ENCODE measurements around the gene FGF4.

FGF4 gene

GRCh38 chr11:69726019-69726418 lies 49.1 kb downstream of the FGF4 start:
- no peak for DNase-seq (ENCODE audit: low read depth)

GRCh38 chr11:69721745-69722144 lies 53.4 kb downstream of the FGF4 start:
- no peak for DNase-seq (ENCODE audit: low read depth)

- no peak for DNase-seq (ENCODE audit: low read depth)
Observed at GRCh38 chr11:69721106-69721505, 54.0 kb downstream of the FGF4 start.
